Activated CD4-positive, alpha-beta T cell treated with anti-CD3 and anti-CD28 coated beads, Interleukin-2, amount 10 ng/mL, durations not matched to agents 7 days and 5 days (primary cell): ENCODE results near the gene SLC45A3. TPM values are rescaled to one million over a fixed set of nuclear protein-coding genes. Genes with fewer than 3 reads are reported as not detected.
"Not testable (repeated sequence)": the region's sequence is repeated elsewhere in the genome, so short reads cannot be mapped to it uniquely, and the experiment has no call there.

Experiments used
- CTCF ChIA-PET: fragments of 350-600 bp; sonication (Branson Sonifier 250); formaldehyde crosslinking; loops from one replicate; lab custom pipeline; 2021; ENCODE audit warnings: antibody characterized with exemption; lab: Charles Lee
- POLR2A ChIA-PET: fragments of 350-600 bp; sonication (Branson Sonifier 250); formaldehyde crosslinking; loops from one replicate; lab custom pipeline; 2021; ENCODE audit warnings: antibody characterized with exemption; lab: Charles Lee
- DNase-seq: peaks from one replicate; pipeline ENCODE4 v3.0.0-alpha.2; 2020
- H3K27ac Mint-ChIP-seq: one replicate; pipeline ENCODE4 v1.8.0; 2021; ENCODE audit warnings: mild to moderate bottlenecking, moderate library complexity, mixed read lengths
- H3K27me3 Mint-ChIP-seq: one replicate; pipeline ENCODE4 v1.8.0; 2021; ENCODE audit warnings: mixed read lengths
- H3K36me3 Mint-ChIP-seq: one replicate; pipeline ENCODE4 v1.8.0; 2021; ENCODE audit warnings: low read depth, mixed read lengths
- H3K4me1 Mint-ChIP-seq: one replicate; pipeline ENCODE4 v1.8.0; 2021; ENCODE audit warnings: mixed read lengths
- H3K4me3 Mint-ChIP-seq: one replicate; pipeline ENCODE4 v1.8.0; 2021; ENCODE audit warnings: mild to moderate bottlenecking, moderate library complexity, mixed read lengths
- H3K9me3 Mint-ChIP-seq: one replicate; pipeline ENCODE4 v1.8.0; 2021; ENCODE audit warnings: mixed read lengths
- total RNA-seq, 2 experiments: library from RNA; stranded (reverse); gene quantifications; one replicate each; pipeline ENCODE4 v1.2.3, GENCODE V29; 2021

Gene SLC45A3
- total RNA-seq, 2 experiments from 2014 or later, result 0.08 TPM; not detected in 1

- POLR2A ChIA-PET, result no interaction called here
- Mint-ChIP-seq H3K4me1 (no peaks in the 10 kb centered on the region), H3K27ac (no peak overlapping the region), H3K4me3 (no peak overlapping the region), H3K27me3 (peaks cover 12% of the 10 kb centered on the region), H3K9me3 (no peaks in the 10 kb centered on the region), H3K36me3 (no peaks in the 10 kb centered on the region)
- DNase-seq, result no peak
- CTCF ChIA-PET, result interaction anchor here (1.2 to 4.7 kb wide), 4 partner anchors 10 to 59 kb away, joined by 5 to 20 read pairs (median 14); partner anchors contain the start of gene ELK4
Measured at GRCh38 chr1:205642679-205643307, 37.5 kb downstream of the SLC45A3 start.

- H3K9me3 Mint-ChIP-seq, result no peaks in the 10 kb centered on the region
- CTCF ChIA-PET, result interaction anchor here (4.7 kb wide), 1 partner anchor 19 kb away, joined by 20 read pairs; no protein-coding TSS in a partner anchor
Measured at GRCh38 chr1:205639567-205639966, 40.7 kb downstream of the SLC45A3 start.

GRCh38 chr1:205637854-205638468 lies 42.3 kb downstream of the SLC45A3 start:
- H3K4me1 Mint-ChIP-seq, result peaks cover 10% of the 10 kb centered on the region
- H3K27me3 Mint-ChIP-seq, result peaks cover 23% of the 10 kb centered on the region
- H3K4me3 Mint-ChIP-seq, result no peak overlapping the region
- no peaks in the 10 kb centered on the region for H3K9me3 Mint-ChIP-seq
- H3K36me3 Mint-ChIP-seq, result no peaks in the 10 kb centered on the region
- ChIA-PET POLR2A (no interaction called here), CTCF (interaction anchor here (0.8 kb wide), 1 partner anchor 49 kb away, joined by 3 read pairs; no protein-coding TSS in a partner anchor)
- no peak for DNase-seq
- H3K27ac Mint-ChIP-seq, result no peak overlapping the region

More at GRCh38 chr1:205639567-205639966, 40.7 kb downstream of the SLC45A3 start:
- Mint-ChIP-seq H3K27ac (no peak overlapping the region), H3K27me3 (peaks cover 23% of the 10 kb centered on the region), H3K4me3 (no peak overlapping the region), H3K36me3 (no peaks in the 10 kb centered on the region), H3K4me1 (peaks cover 9% of the 10 kb centered on the region)
- DNase-seq, result no peak
- POLR2A ChIA-PET, result no interaction called here

- H3K27me3 Mint-ChIP-seq, result peaks cover 23% of the 10 kb centered on the region
- ChIA-PET CTCF (interaction anchor here (0.6 to 3.5 kb wide), 3 partner anchors 10 to 45 kb away, joined by 3 to 18 read pairs (median 13); no protein-coding TSS in a partner anchor), POLR2A (no interaction called here)
- H3K27ac Mint-ChIP-seq, result no peak overlapping the region
- DNase-seq, result no peak
- no peak overlapping the region for H3K4me3 Mint-ChIP-seq
- H3K9me3 Mint-ChIP-seq, result no peaks in the 10 kb centered on the region
- H3K36me3 Mint-ChIP-seq, result no peaks in the 10 kb centered on the region
- peaks cover 19% of the 10 kb centered on the region for H3K4me1 Mint-ChIP-seq
Measured at GRCh38 chr1:205636732-205637131, 43.6 kb downstream of the SLC45A3 start.

- H3K4me3 Mint-ChIP-seq, POLR2A ChIA-PET, H3K36me3 Mint-ChIP-seq: not testable (repeated sequence)
Measured at GRCh38 chr1:205636138-205636530, 44.2 kb downstream of the SLC45A3 start.

GRCh38 chr1:205633421-205633976 lies 46.8 kb downstream of the SLC45A3 start:
- Mint-ChIP-seq H3K27ac (no peak overlapping the region), H3K4me1 (peaks cover 27% of the 10 kb centered on the region), H3K4me3 (no peak overlapping the region), H3K36me3 (peaks cover 15% of the 10 kb centered on the region), H3K27me3 (peaks cover 17% of the 10 kb centered on the region), H3K9me3 (no peaks in the 10 kb centered on the region)
- DNase-seq, result no peak
- ChIA-PET POLR2A (interaction anchor here (0.6 kb wide), 1 partner anchor 312 kb away, joined by 3 read pairs; no protein-coding TSS in a partner anchor), CTCF (interaction anchor here (1.7 to 7.8 kb wide), 4 partner anchors 9 to 42 kb away, joined by 15 to 105 read pairs (median 28); no protein-coding TSS in a partner anchor)

More at GRCh38 chr1:205636138-205636530, 44.2 kb downstream of the SLC45A3 start:
- H3K27ac Mint-ChIP-seq, DNase-seq, H3K9me3 Mint-ChIP-seq: not testable (repeated sequence)
- Mint-ChIP-seq H3K27me3 (peaks cover 23% of the 10 kb centered on the region), H3K4me1 (peaks cover 19% of the 10 kb centered on the region)
- CTCF ChIA-PET, result interaction anchor here (3.0 to 3.5 kb wide), 2 partner anchors 22 to 44 kb away, joined by 13 to 18 read pairs; no protein-coding TSS in a partner anchor

- Mint-ChIP-seq H3K36me3 (peaks cover 22% of the 10 kb centered on the region), H3K4me1 (peaks cover 35% of the 10 kb centered on the region), H3K4me3 (peak overlapping the region; percentile 79), H3K27ac (peak overlapping the region; percentile 89), H3K9me3 (no peaks in the 10 kb centered on the region), H3K27me3 (peaks cover 11% of the 10 kb centered on the region)
- DNase-seq, result no peak
- POLR2A ChIA-PET, result interaction anchor here (0.6 to 2.3 kb wide), 3 partner anchors 34 to 312 kb away, joined by 3 to 18 read pairs (median 3); no protein-coding TSS in a partner anchor
- CTCF ChIA-PET, result interaction anchor here (0.6 to 7.8 kb wide), 16 partner anchors 10 to 512 kb away, joined by 3 to 105 read pairs (median 6); no protein-coding TSS in a partner anchor
Measured at GRCh38 chr1:205632669-205633169, 47.6 kb downstream of the SLC45A3 start.

GRCh38 chr1:205631768-205632668 lies 48.3 kb downstream of the SLC45A3 start, which contains the start of gene ELK4:
Gene ELK4, minus strand, starts transcription at chr1:205632011. Its CDS starts 8,129 bp downstream, at chr1:205623882.
- peak; percentile 99 for DNase-seq
- H3K27me3 Mint-ChIP-seq, result peaks cover 7% of the 10 kb centered on the region
- H3K9me3 Mint-ChIP-seq, result no peaks in the 10 kb centered on the region
- H3K36me3 Mint-ChIP-seq, result peaks cover 25% of the 10 kb centered on the region
- H3K4me3 Mint-ChIP-seq, result peak within 1 kb of the TSS; percentile 81
- H3K4me1 Mint-ChIP-seq, result peaks cover 39% of the 10 kb centered on the region
- H3K27ac Mint-ChIP-seq, result peak within 1 kb of the TSS; percentile 95
- ChIA-PET POLR2A (interaction anchor here (0.8 to 2.3 kb wide), 2 partner anchors 33 to 40 kb away, joined by 3 to 18 read pairs; no protein-coding TSS in a partner anchor), CTCF (interaction anchor here (0.6 to 7.8 kb wide), 18 partner anchors 10 to 511 kb away, joined by 3 to 105 read pairs (median 6); no protein-coding TSS in a partner anchor)

- Mint-ChIP-seq H3K4me1 (peaks cover 43% of the 10 kb centered on the region), H3K4me3 (peak overlapping the region; percentile 81), H3K27ac (peak overlapping the region; percentile 95), H3K9me3 (no peaks in the 10 kb centered on the region), H3K36me3 (peaks cover 33% of the 10 kb centered on the region), H3K27me3 (no peaks in the 10 kb centered on the region)
- ChIA-PET POLR2A (interaction anchor here (0.9 to 2.3 kb wide), 3 partner anchors 26 to 39 kb away, joined by 3 to 18 read pairs (median 3); no protein-coding TSS in a partner anchor), CTCF (interaction anchor here (0.8 to 7.8 kb wide), 13 partner anchors 11 to 146 kb away, joined by 3 to 105 read pairs (median 6); no protein-coding TSS in a partner anchor)
- peak; percentile 92 for DNase-seq
Measured at GRCh38 chr1:205631010-205631767, 49.1 kb downstream of the SLC45A3 start.

- POLR2A ChIA-PET, result interaction anchor here (0.9 to 2.3 kb wide), 3 partner anchors 26 to 39 kb away, joined by 3 to 18 read pairs (median 3); no protein-coding TSS in a partner anchor
Measured at GRCh38 chr1:205630651-205631009, 49.7 kb downstream of the SLC45A3 start.

More at GRCh38 chr1:205630651-205631009, 49.7 kb downstream of the SLC45A3 start:
- peak overlapping the region; percentile 81 for H3K4me3 Mint-ChIP-seq
- H3K27ac Mint-ChIP-seq, result peak overlapping the region; percentile 95
- no peak for DNase-seq
- H3K4me1 Mint-ChIP-seq, result peaks cover 48% of the 10 kb centered on the region
- CTCF ChIA-PET, result interaction anchor here (0.8 to 7.8 kb wide), 6 partner anchors 27 to 106 kb away, joined by 3 to 105 read pairs (median 8); no protein-coding TSS in a partner anchor
- H3K9me3 Mint-ChIP-seq, result no peaks in the 10 kb centered on the region
- no peaks in the 10 kb centered on the region for H3K27me3 Mint-ChIP-seq
- peaks cover 36% of the 10 kb centered on the region for H3K36me3 Mint-ChIP-seq
